PC-9 (cell line): ENCODE data around the gene BCAR1.

ENCODE experiments used
- CTCF ChIP-seq: fragments of 200-600 bp; sonication (generic); conservative IDR thresholded peaks from 2 replicates; pipeline ENCODE4 v1.6.1; 2017; ENCODE audit warnings: mixed run types, antibody characterized with exemption, mild to moderate bottlenecking, moderate library complexity
- EZH2 ChIP-seq: fragments of 200-600 bp; sonication (generic); IDR thresholded peaks from 2 replicates; pipeline ENCODE4 v1.8.0; 2017; ENCODE audit warnings: antibody characterized with exemption, low read depth

GRCh38 chr16:75262104-75262799 is 10.8 kb upstream of the BCAR1 start:
- TF ChIP-seq EZH2: no peak
- no peak for TF ChIP-seq CTCF
